Heart left ventricle (tissue), 16 donors: ENCODE results near the gene RGS14. TPM values are rescaled to one million over a fixed set of nuclear protein-coding genes. Genes with fewer than 3 reads are reported as not detected.
A peak's percentile ranks its signal among the peaks of the same experiment; 100 is the strongest.

Source experiments
- ATAC-seq, 4 donors: fragments of 200-7000 bp; cut with Tn5 transposase; one replicate each; pipeline ENCODE4 v1.9.1; 2020 to 2022; ENCODE audit warnings: moderate library complexity in 4 of 4, mild to moderate bottlenecking in 3 of 4, moderate number of reproducible peaks in 1 of 4
- DNase-seq, 5 donors: peaks; one replicate each; pipeline ENCODE4 v3.0.0-alpha.2; 2020
- H3K27ac ChIP-seq, 12 donors: fragments of 200-600 bp; sonication (generic) in 4 of 12; one replicate each; pipeline versions ENCODE4 v1.5.0 to v1.8.0; 2016 to 2022; ENCODE audit warnings: mild to moderate bottlenecking in 2 of 12
- H3K27me3 ChIP-seq, 9 donors: fragments of 200-600 bp; sonication (generic) in 2 of 9; one replicate each; pipeline versions ENCODE4 v1.5.1 to v1.8.0; 2016 to 2022; ENCODE audit warnings: mild to moderate bottlenecking in 3 of 9
- H3K36me3 ChIP-seq, 9 donors: fragments of 200-600 bp; sonication (generic) in 2 of 9; one replicate each; pipeline versions ENCODE4 v1.5.0 to v1.8.0; 2018 to 2022; ENCODE audit warnings: mild to moderate bottlenecking in 2 of 9
- H3K4me1 ChIP-seq, 12 donors: fragments of 200-600 bp; sonication (generic) in 4 of 12; one replicate each; pipeline versions ENCODE4 v1.5.0 to v1.8.0; 2016 to 2022; ENCODE audit warnings: mild to moderate bottlenecking in 3 of 12
- H3K4me3 ChIP-seq, 12 donors: fragments of 200-600 bp; sonication (generic) in 4 of 12; one replicate each; pipeline versions ENCODE4 v1.5.0 to v1.8.0; 2017 to 2022; ENCODE audit warnings: mild to moderate bottlenecking in 9 of 12, moderate library complexity in 4 of 12
- H3K9me3 ChIP-seq, 12 donors: fragments of 200-600 bp; sonication (generic) in 4 of 12; one replicate each; pipeline versions ENCODE4 v1.5.0 to v1.8.0; 2016 to 2022; ENCODE audit warnings: mild to moderate bottlenecking in 1 of 12
- POLR2A ChIP-seq, 2 donors: fragments of 450-650 bp; IDR thresholded peaks; one replicate each; pipeline ENCODE4 v1.6.1; 2017; ENCODE audit warnings: antibody characterized with exemption in 2 of 2, mild to moderate bottlenecking in 2 of 2, moderate library complexity in 2 of 2
- WGBS, 4 donors: extraction: QIAGEN DNeasy Blood & Tissue Kit in 2 of 4; methylation state at CpG; one replicate each; pipeline versions ENCODE4 v1.1.5 to v1.1.7; 2013 to 2018; 5-methylcytosine and 5-hydroxymethylcytosine counted together
- intact Hi-C, 10 donors: fragments of 100-400 bp; cut with DNase I; formaldehyde crosslinking; loops; one replicate each; pipeline versions ENCODE4 v1.11.1 to v1.14.2; 2022
- polyA plus RNA-seq, 2 donors: library from polyadenylated mRNA; stranded (reverse); fragments of 200-250 nt; gene quantifications; one replicate each; pipeline ENCODE4 v1.2.3, GENCODE V29; 2013
- total RNA-seq, 9 donors: library from RNA; depleted of rRNA in 2 of 9; stranded (reverse); fragments of >200 nt in 2 of 9; fragmentation: NEBNext Ultra II Directional in 3 of 9; extraction: Animal tissue kit (Norgen Biotek cat#: 25700) in 3 of 9; gene quantifications; one replicate each; pipeline versions ENCODE4 v1.1.0 to v1.2.4, GENCODE V29; 2016 to 2023
- TF ChIP-seq, protein P1 (sequence below), 12 donors: fragments of 200-600 bp; sonication (generic) in 4 of 12; IDR thresholded peaks; one replicate each; pipeline versions ENCODE4 v1.5.0 to v1.8.0; 2018 to 2022; ENCODE audit warnings: antibody characterized with exemption in 12 of 12, mild to moderate bottlenecking in 5 of 12
- donor health status: ischemic (EF 13 %, LVEDD 7.1; RV severe dilation, severe dysfunction).
- donor health status: healthy with polysubstance abuse.
- donor health status: DM: no; HTN: yes; CAD: no.
- donor health status: DM: no; HTN: no; CAD: no.
- donor health status: ischemic (EF 25% LVEDD 6.9; RV normal size, moderate dysfunction).
- donor health status: ischemic (EF 25% LVEDD 5.7; RV mildly dilated, moderate dysfunction).
- donor health status: healthy.
- donor health status: DM: yes; HTN: yes; CAD: no.
- donor health status: ischemic (EF 35%, LVEDD 5.7; RV mildly dilated, moderate dysfunction).
- donor health status: nonischemic (EF 11% LVEDD 7.7; RV severe dilation, severe dysfunction).
- donor health status: DM: yes; HTN: yes; CAD: no.
- donor health status: PGD.
- donor health status: ischemic (EF 29% LVEDD 5.4; RV normal size, mild dysfunction).
- donor health status: nonischemic (EF 23%, LVEDD 6.1; RV moderate dilation, normal function).

The RGS14 gene
- total and polyA plus RNA-seq, 11 donors: 1.3 to 10.7 (median 3.7) TPM

DNA sequence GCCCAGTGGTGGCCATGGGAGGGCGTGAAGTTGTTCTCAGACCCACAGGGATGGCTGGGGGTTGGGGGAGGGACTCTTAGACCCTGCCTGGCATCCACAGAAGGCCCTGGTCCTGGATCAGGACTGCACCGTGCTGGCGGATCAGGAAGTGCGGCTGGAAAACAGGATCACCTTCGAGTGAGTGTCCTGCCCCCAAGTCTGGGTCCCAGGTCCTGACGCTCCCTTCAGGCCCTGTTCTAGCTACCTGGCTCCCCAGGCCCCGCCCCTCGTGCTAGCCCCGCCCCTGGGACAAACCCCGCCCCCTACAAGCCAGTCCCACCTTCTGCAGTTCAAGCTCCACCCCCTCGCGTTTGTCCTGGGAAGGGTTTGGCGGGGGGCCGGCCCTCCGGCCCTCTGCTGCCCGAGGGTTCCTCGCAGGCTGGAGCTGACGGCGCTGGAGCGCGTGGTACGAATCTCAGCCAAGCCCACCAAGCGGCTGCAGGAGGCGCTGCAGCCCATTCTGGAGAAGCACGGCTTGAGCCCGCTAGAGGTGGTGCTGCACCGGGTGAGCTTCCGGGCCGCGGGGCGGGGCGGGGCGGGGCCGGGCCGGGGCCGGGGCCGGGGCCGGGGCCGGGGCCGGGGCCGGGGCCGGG, 12.9 kb downstream of the RGS14 start:
- H3K4me1 ChIP-seq: peaks cover 0 to 61% (median 23%) of the 10 kb centered on the region in 12 donors
- peak overlapping the region in 1 of 12 donors; percentile 17 for H3K27ac ChIP-seq
- peak; percentile 48 to 69 (median 62) for ATAC-seq
- peak overlapping the region in 10 of 12 donors; percentile 32 to 63 (median 46) for H3K4me3 ChIP-seq
- TF ChIP-seq, protein P1, sequence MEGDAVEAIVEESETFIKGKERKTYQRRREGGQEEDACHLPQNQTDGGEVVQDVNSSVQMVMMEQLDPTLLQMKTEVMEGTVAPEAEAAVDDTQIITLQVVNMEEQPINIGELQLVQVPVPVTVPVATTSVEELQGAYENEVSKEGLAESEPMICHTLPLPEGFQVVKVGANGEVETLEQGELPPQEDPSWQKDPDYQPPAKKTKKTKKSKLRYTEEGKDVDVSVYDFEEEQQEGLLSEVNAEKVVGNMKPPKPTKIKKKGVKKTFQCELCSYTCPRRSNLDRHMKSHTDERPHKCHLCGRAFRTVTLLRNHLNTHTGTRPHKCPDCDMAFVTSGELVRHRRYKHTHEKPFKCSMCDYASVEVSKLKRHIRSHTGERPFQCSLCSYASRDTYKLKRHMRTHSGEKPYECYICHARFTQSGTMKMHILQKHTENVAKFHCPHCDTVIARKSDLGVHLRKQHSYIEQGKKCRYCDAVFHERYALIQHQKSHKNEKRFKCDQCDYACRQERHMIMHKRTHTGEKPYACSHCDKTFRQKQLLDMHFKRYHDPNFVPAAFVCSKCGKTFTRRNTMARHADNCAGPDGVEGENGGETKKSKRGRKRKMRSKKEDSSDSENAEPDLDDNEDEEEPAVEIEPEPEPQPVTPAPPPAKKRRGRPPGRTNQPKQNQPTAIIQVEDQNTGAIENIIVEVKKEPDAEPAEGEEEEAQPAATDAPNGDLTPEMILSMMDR (IDR thresholded peaks at IDR 0.05): peak in 7 of 12 donors; percentile 14 to 61 (median 42)
- no peak for TF ChIP-seq POLR2A (IDR thresholded peaks at IDR 0.05)
- no peaks in the 10 kb centered on the region for H3K9me3 ChIP-seq
- intact Hi-C loops: no loop called here
- peaks cover 0 to 17% (median 0%) of the 10 kb centered on the region in 9 donors for H3K36me3 ChIP-seq
- WGBS, 4 donors: 14 to 28% (median 17%) methylated on average over 11 to 42 of the region's 42 CpGs
- no peaks in the 10 kb centered on the region for H3K27me3 ChIP-seq
- peak; percentile 70 to 86 (median 76) for DNase-seq

DNA sequence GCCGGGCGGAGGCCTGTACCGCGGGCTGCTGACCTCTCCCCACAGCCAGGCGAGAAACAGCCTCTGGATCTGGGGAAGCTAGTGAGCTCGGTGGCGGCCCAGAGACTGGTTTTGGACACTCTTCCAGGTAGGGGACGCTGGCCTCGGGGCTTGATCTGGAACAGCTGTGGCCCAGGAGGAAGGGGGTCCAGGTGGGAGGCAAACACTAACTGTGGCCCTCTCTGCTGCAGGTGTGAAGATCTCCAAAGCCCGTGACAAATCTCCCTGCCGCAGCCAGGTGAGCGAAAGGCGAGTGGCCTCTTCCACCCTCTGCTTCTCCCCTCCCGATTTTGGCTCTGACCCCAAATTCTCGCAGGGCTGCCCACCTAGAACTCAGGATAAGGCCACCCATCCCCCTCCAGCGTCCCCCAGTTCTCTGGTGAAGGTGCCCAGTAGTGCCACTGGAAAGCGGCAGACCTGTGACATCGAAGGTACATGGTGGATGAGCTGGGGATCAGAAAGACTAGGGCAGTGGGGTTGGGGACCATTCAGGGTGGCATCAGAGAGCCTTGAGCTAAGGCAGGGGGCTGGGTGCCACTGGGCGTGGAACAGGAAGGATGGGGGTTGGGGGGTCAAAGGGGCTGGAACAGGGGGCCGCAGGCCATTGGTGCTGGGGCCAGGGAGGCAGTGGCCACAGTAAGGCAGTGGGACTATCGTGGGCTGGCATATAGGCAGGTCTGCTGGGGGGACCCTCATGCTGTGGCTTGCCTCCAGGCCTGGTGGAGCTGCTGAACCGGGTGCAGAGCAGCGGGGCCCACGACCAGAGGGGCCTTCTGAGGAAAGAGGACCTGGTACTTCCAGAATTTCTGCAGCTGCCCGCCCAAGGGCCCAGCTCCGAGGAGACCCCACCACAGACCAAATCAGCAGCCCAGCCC, 13.7 kb downstream of the RGS14 start:
- H3K9me3 ChIP-seq: no peaks in the 10 kb centered on the region
- no peaks in the 10 kb centered on the region for H3K27me3 ChIP-seq
- ATAC-seq (no peak), DNase-seq (no peak)
- TF ChIP-seq, protein P1 (IDR thresholded peaks at IDR 0.05): no peak
- no peak for TF ChIP-seq POLR2A (IDR thresholded peaks at IDR 0.05)
- peak overlapping the region in 10 of 12 donors; percentile 32 to 63 (median 46) for H3K4me3 ChIP-seq
- peaks cover 0 to 53% (median 18%) of the 10 kb centered on the region in 12 donors for H3K4me1 ChIP-seq
- H3K27ac ChIP-seq: peak overlapping the region in 2 of 12 donors; percentile 37 to 53
- 64 to 83% (median 70%) methylated on average over 17 to 26 of the region's 26 CpGs for WGBS, 4 donors
- H3K36me3 ChIP-seq: peaks cover 0 to 17% (median 0%) of the 10 kb centered on the region in 9 donors
- intact Hi-C loops: no loop called here

DNA sequence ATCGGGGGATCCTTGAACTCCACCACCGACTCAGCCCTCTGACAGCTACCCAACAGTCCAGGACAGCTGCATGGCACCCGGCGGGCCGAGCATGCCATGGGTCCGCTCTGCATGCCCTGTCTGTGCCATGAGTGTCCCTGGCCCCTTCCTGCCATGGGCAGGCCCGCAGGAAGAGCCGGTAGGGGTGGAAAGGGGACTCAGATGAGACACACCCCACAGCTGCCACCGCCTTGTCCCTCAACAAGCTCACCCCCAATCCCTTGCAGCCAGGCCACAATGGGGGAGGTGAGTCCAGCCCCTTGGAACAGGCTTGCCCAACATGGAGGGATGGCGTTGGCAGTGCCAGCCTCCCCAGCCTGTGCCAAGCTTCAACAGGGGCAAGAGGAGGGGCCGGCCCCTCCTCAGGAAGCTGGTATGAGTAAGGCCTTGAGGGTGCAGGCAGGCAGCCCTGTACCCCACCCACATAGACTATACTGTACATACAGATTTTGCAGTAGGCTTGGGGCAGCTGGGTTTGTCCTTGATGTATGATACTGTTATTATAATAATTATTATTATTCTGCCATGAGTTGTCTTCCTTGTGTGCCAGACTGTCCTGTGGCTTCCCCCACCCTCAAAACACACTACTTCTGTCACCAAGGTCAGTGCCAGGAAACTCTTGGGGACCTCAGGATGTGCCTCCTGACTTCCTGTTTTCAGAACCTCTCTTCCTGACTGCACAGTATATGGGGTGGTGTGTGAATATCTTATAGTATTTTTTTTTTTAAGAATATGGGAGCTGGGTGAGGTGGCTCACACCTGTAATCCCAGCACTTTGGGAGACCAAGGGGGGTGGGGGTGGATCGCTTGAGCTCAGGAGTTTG, 14.5 kb downstream of the RGS14 start:
- DNase-seq: no peak
- Histone ChIP-seq H3K27ac (peak overlapping the region in 1 of 12 donors; percentile 37), H3K9me3 (no peaks in the 10 kb centered on the region), H3K27me3 (no peaks in the 10 kb centered on the region), H3K4me1 (peaks cover 0 to 46% (median 12%) of the 10 kb centered on the region in 12 donors), H3K4me3 (no peak overlapping the region), H3K36me3 (peaks cover 0 to 11% (median 0%) of the 10 kb centered on the region in 9 donors)
- intact Hi-C loops: no loop called here
- 82 to 91% (median 90%) methylated on average over 3 to 12 of the region's 12 CpGs for WGBS, 4 donors
- TF ChIP-seq, protein P1 (IDR thresholded peaks at IDR 0.05): no peak
- no peak for TF ChIP-seq POLR2A (IDR thresholded peaks at IDR 0.05)
- ATAC-seq: no peak
